Measurements from ENCODE around the gene WWTR1. TPM values are rescaled to one million over a fixed set of nuclear protein-coding genes. Genes with fewer than 3 reads are reported as not detected.

Gene WWTR1
- total RNA-seq, 2 experiments from 2014 or later: 0.22 to 0.30 TPM

DNA sequence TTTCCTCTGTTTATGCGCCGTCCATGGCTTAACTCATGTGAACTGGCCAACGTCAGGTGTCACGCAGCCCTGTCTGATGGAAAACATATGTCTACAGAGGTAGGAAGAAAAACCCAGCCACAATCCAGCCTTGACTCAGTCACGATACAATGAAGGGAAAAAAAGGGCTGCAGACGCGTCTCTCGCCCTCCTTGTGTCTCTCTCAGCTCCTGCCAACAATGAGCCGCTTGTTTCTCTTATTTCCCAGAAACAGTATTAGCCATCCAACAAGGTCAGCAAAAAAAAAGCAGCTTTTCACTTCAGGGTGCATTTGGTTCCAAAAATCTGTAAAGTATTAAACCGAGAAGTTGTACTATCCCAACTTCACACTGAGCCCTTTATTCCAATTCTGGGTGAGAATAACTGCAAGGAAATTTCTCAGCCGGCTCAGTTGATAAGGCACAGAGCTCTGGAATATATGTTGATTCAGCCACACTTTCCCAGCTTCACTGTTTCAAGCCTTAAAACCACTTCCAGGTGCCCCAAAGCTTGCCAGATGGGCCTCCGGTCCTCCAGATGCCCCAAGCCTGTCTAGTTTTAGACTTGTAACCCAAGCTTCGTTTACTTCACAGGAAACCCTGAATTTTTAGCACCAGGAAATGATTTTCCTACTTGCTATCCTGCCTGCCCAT is 103.9 kb downstream of the WWTR1 start:
- no peaks in the 10 kb centered on the region for H3K36me3 Mint-ChIP-seq (ENCODE audit: low read depth)
- Histone ChIP-seq H3K36me3 (ENCODE audit: insufficient read depth, low read length) (no peaks in the 10 kb centered on the region), H3K4me3 (ENCODE audit: low read length) (no peak overlapping the region), H3K27me3 (ENCODE audit: control insufficient read depth in 1 of 2, insufficient read depth in 2 of 2, low read length in 2 of 2) (no peaks in the 10 kb centered on the region), H3K9me3 (ENCODE audit: control insufficient read depth in 1 of 2, insufficient read depth in 1 of 2, low read length in 2 of 2) (no peaks in the 10 kb centered on the region), H3K27ac (ENCODE audit: low read depth in 1 of 2, low read length in 2 of 2) (no peak overlapping the region), H3K4me1 (ENCODE audit: insufficient read depth, low read length) (no peaks in the 10 kb centered on the region)
- ChIA-PET POLR2A (no interaction called here), CTCF (no interaction called here)
- H3K4me1 Mint-ChIP-seq (ENCODE audit: low read depth): no peaks in the 10 kb centered on the region
- DNase-seq (no peak), ATAC-seq (ENCODE audit: poor library complexity) (no peak)
- intact Hi-C loops (cut with DNase I, micrococcal nuclease): no loop called here
- H3K9me3 Mint-ChIP-seq: no peaks in the 10 kb centered on the region
- peaks cover 5% of the 10 kb centered on the region for H3K27me3 Mint-ChIP-seq
- H3K27ac Mint-ChIP-seq: no peak overlapping the region
- H3K4me3 Mint-ChIP-seq: no peak overlapping the region
- TF ChIP-seq, protein P1, sequence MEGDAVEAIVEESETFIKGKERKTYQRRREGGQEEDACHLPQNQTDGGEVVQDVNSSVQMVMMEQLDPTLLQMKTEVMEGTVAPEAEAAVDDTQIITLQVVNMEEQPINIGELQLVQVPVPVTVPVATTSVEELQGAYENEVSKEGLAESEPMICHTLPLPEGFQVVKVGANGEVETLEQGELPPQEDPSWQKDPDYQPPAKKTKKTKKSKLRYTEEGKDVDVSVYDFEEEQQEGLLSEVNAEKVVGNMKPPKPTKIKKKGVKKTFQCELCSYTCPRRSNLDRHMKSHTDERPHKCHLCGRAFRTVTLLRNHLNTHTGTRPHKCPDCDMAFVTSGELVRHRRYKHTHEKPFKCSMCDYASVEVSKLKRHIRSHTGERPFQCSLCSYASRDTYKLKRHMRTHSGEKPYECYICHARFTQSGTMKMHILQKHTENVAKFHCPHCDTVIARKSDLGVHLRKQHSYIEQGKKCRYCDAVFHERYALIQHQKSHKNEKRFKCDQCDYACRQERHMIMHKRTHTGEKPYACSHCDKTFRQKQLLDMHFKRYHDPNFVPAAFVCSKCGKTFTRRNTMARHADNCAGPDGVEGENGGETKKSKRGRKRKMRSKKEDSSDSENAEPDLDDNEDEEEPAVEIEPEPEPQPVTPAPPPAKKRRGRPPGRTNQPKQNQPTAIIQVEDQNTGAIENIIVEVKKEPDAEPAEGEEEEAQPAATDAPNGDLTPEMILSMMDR (IDR thresholded peaks at IDR 0.05): no peak

DNA sequence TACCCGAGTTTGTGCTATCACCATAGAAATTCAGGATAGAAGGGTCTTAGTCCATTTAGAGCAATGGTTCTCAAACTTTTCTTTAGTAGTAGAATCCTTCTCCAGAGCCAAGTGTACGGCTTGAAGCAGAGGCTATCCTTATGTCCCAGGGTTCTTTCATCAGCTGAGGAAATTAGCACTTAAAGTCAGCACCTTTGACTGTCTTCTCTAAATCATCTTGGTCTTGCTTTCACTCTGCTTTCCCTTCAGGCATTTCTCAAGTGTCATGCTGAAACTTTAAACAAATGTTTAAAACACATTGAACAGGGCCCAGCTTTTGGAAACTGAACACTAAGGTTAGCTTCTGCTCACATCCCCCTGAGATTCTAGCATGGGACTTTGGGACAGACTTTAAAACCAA is 105.1 kb downstream of the WWTR1 start:
- no peak for DNase-seq
- intact Hi-C loops (cut with DNase I, micrococcal nuclease): no loop called here
- H3K36me3 Mint-ChIP-seq (ENCODE audit: low read depth): no peaks in the 10 kb centered on the region
- ChIA-PET CTCF (no interaction called here), POLR2A (no interaction called here)
- Histone ChIP-seq H3K36me3 (ENCODE audit: insufficient read depth, low read length) (no peaks in the 10 kb centered on the region), H3K27ac (ENCODE audit: low read depth in 1 of 2, low read length in 2 of 2) (no peak overlapping the region), H3K4me1 (ENCODE audit: insufficient read depth, low read length) (no peaks in the 10 kb centered on the region), H3K4me3 (ENCODE audit: low read length) (no peak overlapping the region), H3K9me3 (ENCODE audit: control insufficient read depth in 1 of 2, insufficient read depth in 1 of 2, low read length in 2 of 2) (no peaks in the 10 kb centered on the region), H3K27me3 (ENCODE audit: control insufficient read depth in 1 of 2, insufficient read depth in 2 of 2, low read length in 2 of 2) (no peaks in the 10 kb centered on the region)
- no peak overlapping the region for H3K4me3 Mint-ChIP-seq
- no peak for ATAC-seq (ENCODE audit: poor library complexity)
- no peak overlapping the region for H3K27ac Mint-ChIP-seq
- no peaks in the 10 kb centered on the region for H3K9me3 Mint-ChIP-seq
- H3K27me3 Mint-ChIP-seq: peaks cover 5% of the 10 kb centered on the region
- no peaks in the 10 kb centered on the region for H3K4me1 Mint-ChIP-seq (ENCODE audit: low read depth)
- TF ChIP-seq, protein P1 (IDR thresholded peaks at IDR 0.05): no peak

DNA sequence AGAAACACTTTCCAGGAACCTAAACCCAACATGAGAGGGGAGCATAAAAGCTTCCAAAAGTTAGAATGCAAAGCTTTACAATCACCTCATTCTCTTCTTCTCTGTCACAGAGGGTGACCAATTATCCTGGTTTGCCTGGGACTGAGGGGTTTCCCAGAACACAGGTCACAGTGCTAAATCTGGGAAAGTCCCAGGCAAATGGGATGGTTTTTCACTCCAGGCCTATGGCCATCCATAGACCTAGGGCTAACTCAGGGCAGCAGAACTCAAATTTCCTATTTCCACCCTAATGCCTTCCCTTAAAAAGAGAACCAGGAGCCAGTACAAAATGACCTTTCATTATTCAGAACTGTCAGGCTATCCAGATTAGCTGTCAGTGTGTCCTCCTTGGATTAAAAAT is 106.3 kb downstream of the WWTR1 start:
- ChIA-PET CTCF (no interaction called here), POLR2A (no interaction called here)
- Mint-ChIP-seq H3K9me3 (no peaks in the 10 kb centered on the region), H3K27me3 (peaks cover 9% of the 10 kb centered on the region), H3K4me3 (no peak overlapping the region), H3K4me1 (ENCODE audit: low read depth) (no peaks in the 10 kb centered on the region), H3K36me3 (ENCODE audit: low read depth) (no peaks in the 10 kb centered on the region), H3K27ac (no peak overlapping the region)
- intact Hi-C loops (cut with DNase I, micrococcal nuclease): no loop called here
- H3K9me3 ChIP-seq (ENCODE audit: control insufficient read depth in 1 of 2, insufficient read depth in 1 of 2, low read length in 2 of 2): no peaks in the 10 kb centered on the region
- no peaks in the 10 kb centered on the region for H3K36me3 ChIP-seq (ENCODE audit: insufficient read depth, low read length)
- ATAC-seq (ENCODE audit: poor library complexity) (no peak), DNase-seq (no peak)
- TF ChIP-seq, protein P1 (IDR thresholded peaks at IDR 0.05): no peak
- H3K4me3 ChIP-seq (ENCODE audit: low read length): no peak overlapping the region
- H3K4me1 ChIP-seq (ENCODE audit: insufficient read depth, low read length): no peaks in the 10 kb centered on the region
- H3K27ac ChIP-seq (ENCODE audit: low read depth in 1 of 2, low read length in 2 of 2): no peak overlapping the region
- H3K27me3 ChIP-seq (ENCODE audit: control insufficient read depth in 1 of 2, insufficient read depth in 2 of 2, low read length in 2 of 2): no peaks in the 10 kb centered on the region

All from CD4-positive, alpha-beta T cell (primary cell).